Activated CD4-positive, alpha-beta T cell treated with anti-CD3 and anti-CD28 coated beads for 48 hours (primary cell): Measurements from ENCODE around the gene EDAR.

Experiments
- DNase-seq: peaks from one replicate; pipeline ENCODE4 v3.0.0-alpha.2; 2020

Gene EDAR

DNA sequence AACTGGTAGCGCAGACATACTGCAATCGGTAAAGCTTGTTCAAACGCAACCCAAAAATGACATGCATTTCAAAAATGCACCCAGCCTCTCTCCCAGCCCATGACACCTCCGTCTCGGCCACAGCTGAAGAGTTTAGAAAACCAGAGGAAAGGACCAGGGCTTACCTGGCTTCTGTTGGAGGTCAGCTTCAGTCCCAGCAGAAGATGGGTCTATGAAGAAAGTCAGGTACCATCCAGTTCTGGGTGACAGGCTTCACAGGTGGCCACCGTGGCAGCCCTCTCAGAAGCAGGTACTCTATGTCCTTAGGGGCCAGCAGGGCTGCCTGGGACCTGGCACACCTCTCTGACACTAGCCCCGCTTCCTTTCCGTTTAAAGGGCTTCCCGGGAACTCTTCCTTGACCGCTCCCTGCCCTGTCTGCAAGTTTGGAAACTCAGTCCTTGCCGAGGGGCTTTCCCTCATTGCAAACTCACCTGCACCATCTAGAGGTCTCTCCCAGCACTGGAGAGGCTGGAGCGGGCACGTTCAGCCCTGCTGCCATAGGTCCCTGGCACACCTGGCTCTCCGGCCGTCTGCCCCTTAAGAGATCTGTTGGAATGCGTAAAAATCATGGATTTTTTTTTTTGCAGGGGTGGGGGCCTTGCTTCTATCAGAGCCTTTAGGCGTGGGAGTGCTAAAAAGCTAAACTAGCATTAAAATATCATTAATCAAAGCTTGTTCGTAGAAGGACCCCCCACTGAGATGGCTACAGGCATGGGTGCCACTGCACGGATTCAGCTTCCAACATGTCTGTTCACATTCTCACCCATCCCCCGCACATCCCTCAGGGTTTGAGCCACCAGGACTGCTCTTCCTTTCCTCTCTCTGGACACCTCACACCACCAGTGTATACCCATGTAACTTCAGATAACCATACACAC is at the start of gene EDAR:
TSS of gene EDAR (minus strand) at position 425 of the 918 bp plus-strand sequence. CDS start 58,206 bp downstream, outside the sequence.
- peak; percentile 67 for DNase-seq

DNA sequence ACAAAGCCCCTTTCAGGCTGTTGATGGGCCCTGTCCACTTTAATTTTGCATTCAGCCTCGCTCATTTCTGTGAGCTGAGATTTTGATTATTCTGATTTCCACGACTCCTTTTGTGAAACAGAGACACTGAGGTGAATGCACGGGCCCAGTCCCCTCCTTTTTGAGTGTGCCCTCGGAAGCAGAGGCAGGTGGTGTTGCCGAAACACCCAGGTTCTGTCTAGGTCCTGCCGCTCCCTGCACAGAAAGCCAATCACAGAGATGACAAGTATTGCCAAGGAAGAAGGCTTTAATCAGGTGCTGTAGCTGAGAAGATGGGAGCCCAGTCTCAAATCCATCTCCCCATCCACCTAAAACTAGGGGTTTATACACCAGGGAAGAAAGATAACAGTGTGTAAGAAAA is 44.2 kb upstream of the EDAR start:
- DNase-seq, result no peak

GRCh38 chr2:109032229-109032820 is 43.3 kb upstream of the EDAR start:
- peak; percentile 32 for DNase-seq

GRCh38 chr2:109031476-109032228 is 42.6 kb upstream of the EDAR start:
- DNase-seq, result peak; percentile 66

- peak; percentile 34 for DNase-seq
Measured at GRCh38 chr2:109030870-109031475, 42.0 kb upstream of the EDAR start.

- no peak for DNase-seq
Measured at GRCh38 chr2:109029490-109030201, 40.6 kb upstream of the EDAR start.

DNA sequence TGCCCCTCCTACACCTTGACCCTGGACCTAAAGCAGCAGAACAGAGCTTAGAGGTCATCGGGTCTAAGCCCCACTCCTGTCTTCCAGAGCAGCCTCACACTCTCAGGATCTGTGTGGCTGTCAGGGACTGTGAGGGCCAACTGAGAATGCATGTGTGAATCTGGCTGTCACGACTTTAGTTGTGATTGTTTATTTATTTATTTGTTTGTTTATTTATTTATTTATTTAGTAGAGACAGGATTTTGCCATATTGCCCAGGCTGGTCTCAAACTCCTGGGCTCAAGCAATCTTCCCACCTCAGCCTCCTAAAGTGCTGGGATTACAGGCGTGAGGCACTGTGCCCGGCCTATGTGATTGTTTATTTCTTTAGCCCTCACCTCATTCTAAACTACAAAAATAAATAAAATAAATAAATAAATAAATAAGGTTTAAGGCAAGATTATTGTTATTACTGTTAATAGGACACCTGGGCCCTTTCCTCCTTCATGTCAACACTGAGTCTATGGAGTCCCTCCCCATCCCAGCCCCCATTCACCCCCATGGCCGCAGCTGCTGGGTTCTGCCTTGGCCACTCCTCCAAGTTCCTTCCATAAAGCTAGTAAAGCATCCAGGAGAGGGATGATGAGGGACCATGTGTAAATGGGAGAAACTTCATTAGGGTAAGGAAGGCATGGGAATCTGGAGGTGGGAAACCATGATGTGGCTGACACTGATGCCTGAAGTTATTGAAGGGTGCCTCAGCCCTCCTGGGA is 39.9 kb upstream of the EDAR start:
- DNase-seq, result no peak

- no peak for DNase-seq
Measured at GRCh38 chr2:109028277-109028676, 39.3 kb upstream of the EDAR start.

GRCh38 chr2:109027702-109028101 is 38.7 kb upstream of the EDAR start:
- no peak for DNase-seq

- DNase-seq, result no peak
Measured at GRCh38 chr2:109024477-109024876, 35.5 kb upstream of the EDAR start.

DNA sequence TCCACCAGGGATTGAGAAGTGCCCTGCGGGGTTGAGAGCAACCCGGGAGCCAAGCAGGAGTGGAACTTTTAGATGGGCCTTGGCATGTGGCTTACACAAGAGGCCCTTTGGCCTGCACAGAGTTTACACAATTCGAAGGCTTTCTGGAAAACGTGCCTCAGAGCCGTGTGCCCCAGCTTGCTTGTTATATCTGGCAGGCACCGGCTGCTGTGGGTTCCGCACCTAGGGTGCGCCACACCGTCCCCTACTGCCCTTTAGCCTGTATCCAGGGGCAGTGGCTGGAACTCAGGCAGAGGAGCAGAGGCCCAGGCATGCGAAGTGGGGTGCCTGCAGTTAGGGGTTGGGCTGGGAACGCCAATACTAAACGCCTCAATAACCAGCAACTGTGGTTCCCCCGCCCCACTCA is 32.9 kb upstream of the EDAR start:
- no peak for DNase-seq

DNA sequence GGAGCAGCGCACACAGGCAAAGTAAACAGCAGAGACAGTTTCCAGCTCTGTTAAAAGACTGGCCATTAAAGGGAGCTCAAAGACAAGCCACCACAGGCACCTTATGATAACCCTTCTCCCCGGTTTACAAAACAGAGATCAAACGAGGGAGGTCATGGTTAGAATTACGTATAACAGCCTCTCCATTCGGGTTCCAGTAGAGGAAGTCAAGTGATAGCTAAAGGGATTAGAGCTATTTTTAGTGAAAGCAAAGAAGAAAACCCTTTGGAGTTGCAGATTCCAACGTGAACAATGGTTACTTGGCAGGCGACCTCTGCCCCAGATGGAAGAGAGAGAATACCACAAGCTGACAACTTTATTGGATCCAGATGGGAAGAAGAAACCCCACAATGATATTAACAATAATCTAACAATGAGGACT is 31.2 kb upstream of the EDAR start:
- no peak for DNase-seq

DNA sequence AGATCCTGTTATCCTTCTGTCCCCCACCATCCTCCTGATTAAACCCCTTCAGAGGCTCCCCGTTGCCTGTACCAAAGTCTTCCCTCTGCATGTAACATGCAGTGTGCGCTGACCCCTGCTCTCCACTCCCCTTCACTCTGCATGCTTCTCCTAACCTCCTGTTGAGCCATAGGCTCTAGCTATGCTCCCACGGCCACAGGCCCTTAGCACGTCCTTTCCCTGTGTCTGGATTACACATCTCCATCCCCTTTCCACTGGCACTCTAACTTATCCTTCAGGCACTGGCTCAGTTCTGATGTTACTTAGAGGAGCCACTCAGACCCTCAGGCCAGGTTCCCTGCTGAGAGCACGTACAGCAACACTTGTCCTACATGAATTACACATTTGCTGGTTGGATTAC is 29.4 kb upstream of the EDAR start:
- no peak for DNase-seq

GRCh38 chr2:109017017-109017416 is 28.0 kb upstream of the EDAR start:
- no peak for DNase-seq

DNA sequence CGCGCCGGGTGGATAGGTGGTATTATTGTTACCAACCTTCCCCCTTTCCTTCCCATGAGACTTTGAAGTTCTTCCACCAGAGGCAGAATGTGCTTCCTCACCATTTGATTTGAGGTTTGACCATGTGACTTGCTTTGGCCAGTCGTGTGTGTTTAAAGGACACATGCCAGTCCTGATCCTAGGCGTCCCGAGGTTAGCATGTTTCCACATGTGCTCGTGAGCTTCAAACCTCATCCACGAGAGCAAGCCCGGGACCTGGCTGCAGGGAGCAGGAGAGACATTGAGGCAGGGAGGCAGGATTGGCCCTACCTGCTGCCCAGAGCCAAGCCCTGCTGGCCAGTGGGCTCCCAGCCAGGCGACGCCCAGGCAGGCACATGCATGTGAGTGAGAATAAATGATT is 27.4 kb upstream of the EDAR start:
- no peak for DNase-seq

- no peak for DNase-seq
Measured at GRCh38 chr2:109014476-109014875, 25.5 kb upstream of the EDAR start.

DNA sequence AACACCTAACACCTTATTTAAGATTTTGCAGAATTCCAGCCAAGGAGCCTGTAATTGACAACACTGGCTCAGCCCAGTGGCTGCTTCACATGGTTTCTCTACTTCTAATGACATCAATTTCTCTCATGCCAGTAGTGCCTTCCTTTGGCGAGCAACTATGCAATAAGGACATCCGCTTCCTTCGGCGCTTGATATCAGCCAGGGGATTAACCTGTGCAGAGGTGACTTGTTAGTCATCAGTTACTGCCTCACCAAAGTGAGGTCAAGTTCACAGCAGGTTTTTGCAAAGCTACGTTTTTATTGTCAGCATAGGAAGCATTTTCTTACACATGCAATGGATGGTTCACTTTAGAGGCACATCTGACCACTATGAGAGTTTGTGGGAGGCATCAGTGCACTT is 24.0 kb upstream of the EDAR start:
- DNase-seq, result no peak

DNA sequence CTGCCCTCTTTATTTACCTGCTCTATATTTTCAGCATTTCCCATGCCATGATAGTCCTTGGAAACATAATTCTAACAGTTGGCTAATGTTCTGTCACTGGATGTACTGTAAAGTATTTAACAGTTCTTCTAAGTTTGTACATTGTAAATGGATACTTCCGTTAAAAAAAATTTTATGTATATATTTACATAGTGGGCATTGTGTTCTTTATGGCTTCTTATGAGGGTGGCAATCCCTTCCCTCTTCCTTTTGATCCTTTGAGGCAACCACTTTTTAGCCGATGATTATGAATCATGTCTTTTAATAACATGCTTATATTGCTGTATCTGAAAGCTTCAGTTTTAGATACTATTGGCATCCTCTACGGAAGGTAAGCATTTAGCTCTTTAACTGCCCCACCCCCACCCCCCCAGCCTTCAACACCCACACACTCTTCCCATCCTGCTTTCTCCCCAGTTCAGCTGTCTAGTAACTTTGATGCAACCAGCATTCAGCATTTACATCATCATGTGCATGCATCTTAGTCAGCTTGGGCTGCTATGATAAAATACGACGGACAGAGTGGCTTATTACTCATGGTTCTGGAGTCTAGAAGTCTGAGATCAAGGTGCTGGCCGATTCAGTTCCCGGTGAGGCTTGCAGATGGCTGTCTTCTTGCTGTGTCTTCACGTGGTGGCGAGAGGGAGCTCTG is 21.0 kb upstream of the EDAR start:
- DNase-seq, result peak; percentile 12

GRCh38 chr2:109006971-109007370 is 18.0 kb upstream of the EDAR start:
- no peak for DNase-seq

- DNase-seq, result no peak
Measured at GRCh38 chr2:109005686-109006204, 16.7 kb upstream of the EDAR start.

DNA sequence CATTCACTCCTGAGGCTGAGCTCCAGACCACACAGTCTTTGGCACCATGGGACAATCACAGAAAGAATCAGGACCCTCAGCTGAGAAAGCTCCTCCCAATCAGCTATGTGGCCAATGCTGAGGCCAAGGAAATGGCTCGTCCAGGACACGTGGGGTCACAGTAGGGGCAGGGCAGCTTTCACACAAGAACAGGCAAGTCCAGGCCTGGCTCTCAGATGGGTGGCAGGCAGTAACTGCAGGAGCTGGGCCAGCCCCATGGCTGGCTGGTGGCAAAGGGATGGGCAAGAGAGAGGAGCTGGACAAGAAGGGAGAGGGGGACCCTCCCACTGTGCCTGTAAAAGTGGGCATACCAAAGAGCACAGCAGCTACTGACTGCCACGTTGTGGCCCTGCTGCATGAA is 12.2 kb upstream of the EDAR start:
- DNase-seq, result no peak
